HEK293 (cell line): ENCODE data around the gene XAGE2.

ENCODE experiments used
- CTCF ChIA-PET: fragments of 350-600 bp; formaldehyde crosslinking; extraction: SDS; loops from one replicate; lab custom pipeline; 2021; ENCODE audit warnings: antibody characterized with exemption; lab: Yijun Ruan, JAX
- POLR2A ChIA-PET: fragments of 300-600 bp; formaldehyde crosslinking; extraction: SDS; loops from one replicate; lab custom pipeline; 2020; ENCODE audit warnings: antibody characterized with exemption, inconsistent platforms; lab: Yijun Ruan, JAX
- H3K27ac ChIP-seq: fragments of 200-500 bp; sonication (Bioruptor generic); 2 replicates; pipeline ENCODE4 v1.5.1; 2014; ENCODE audit warnings: low read depth, low read length, control low read depth, inconsistent platforms; ENCODE audit errors: extremely low read depth
- H3K36me3 ChIP-seq, 2 experiments: fragments of 200-500 bp in 1 of 2; sonication (Bioruptor generic) in 1 of 2; 1 replicate in 1 of 2; 2 replicates in 1 of 2; pipeline ENCODE4 v1.5.1; 2014 to 2017; ENCODE audit warnings: inconsistent platforms in 2 of 2, low read length in 2 of 2; ENCODE audit not compliant: control insufficient read depth in 2 of 2, insufficient read depth in 1 of 2
- H3K4me1 ChIP-seq: fragments of 200-500 bp; sonication (Bioruptor generic); 2 replicates; pipeline ENCODE4 v1.5.1; 2014; ENCODE audit warnings: mild to moderate bottlenecking, low read length, inconsistent platforms; ENCODE audit not compliant: control insufficient read depth, insufficient read depth
- H3K4me3 ChIP-seq: 2 replicates; pipeline ENCODE4 v1.5.1; 2011; ENCODE audit warnings: low read depth, mild to moderate bottlenecking, control low read depth, low read length, moderate library complexity
- H3K9me3 ChIP-seq: fragments of 200-500 bp; sonication (Bioruptor generic); 2 replicates; pipeline ENCODE4 v1.5.1; 2014; ENCODE audit warnings: low read depth, low read length, inconsistent platforms; ENCODE audit not compliant: control insufficient read depth, insufficient read depth
- EGR2 ChIP-seq: fragments of 450-650 bp; formaldehyde crosslinking; IDR thresholded peaks from 2 replicates; pipeline ENCODE4 v1.5.1; 2016; ENCODE audit warnings: low read depth, missing biosample characterization, missing genetic modification characterization
- GLI4 ChIP-seq: fragments of 450-650 bp; formaldehyde crosslinking; IDR thresholded peaks from 2 replicates; pipeline ENCODE4 v1.5.1; 2016; ENCODE audit warnings: missing biosample characterization, missing genetic modification characterization
- MYNN ChIP-seq: fragments of 450-650 bp; formaldehyde crosslinking; IDR thresholded peaks from 2 replicates; pipeline ENCODE4 v1.5.1; 2016; ENCODE audit warnings: missing biosample characterization, missing genetic modification characterization, borderline replicate concordance
- PATZ1 ChIP-seq: fragments of 450-650 bp; formaldehyde crosslinking; IDR thresholded peaks from 2 replicates; pipeline ENCODE4 v1.5.1; 2016; ENCODE audit warnings: missing biosample characterization, missing genetic modification characterization
- ZBTB10 ChIP-seq: fragments of 450-650 bp; formaldehyde crosslinking; IDR thresholded peaks from 2 replicates; pipeline ENCODE4 v1.5.1; 2016; ENCODE audit warnings: missing biosample characterization, missing genetic modification characterization
- ZFHX2 ChIP-seq: fragments of 450-650 bp; formaldehyde crosslinking; conservative IDR thresholded peaks from 2 replicates; pipeline ENCODE4 v1.5.1; 2016; ENCODE audit warnings: missing biosample characterization, missing genetic modification characterization
- ZNF112 ChIP-seq: fragments of 450-650 bp; formaldehyde crosslinking; IDR thresholded peaks from 2 replicates; pipeline ENCODE4 v1.5.0; 2017; ENCODE audit warnings: missing biosample characterization, missing genetic modification characterization
- ZNF114 ChIP-seq: fragments of 450-650 bp; formaldehyde crosslinking; IDR thresholded peaks from 2 replicates; pipeline ENCODE4 v1.5.0; 2017; ENCODE audit warnings: missing biosample characterization, missing genetic modification characterization
- ZNF18 ChIP-seq: fragments of 450-650 bp; formaldehyde crosslinking; IDR thresholded peaks from 2 replicates; pipeline ENCODE4 v1.5.1; 2016; ENCODE audit warnings: missing biosample characterization, missing genetic modification characterization
- ZNF223 ChIP-seq: fragments of 450-650 bp; formaldehyde crosslinking; IDR thresholded peaks from 2 replicates; pipeline ENCODE4 v1.5.1; 2016; ENCODE audit warnings: missing biosample characterization, missing genetic modification characterization
- ZNF239 ChIP-seq: fragments of 450-650 bp; formaldehyde crosslinking; IDR thresholded peaks from 2 replicates; pipeline ENCODE4 v1.5.1; 2016; ENCODE audit warnings: missing biosample characterization, missing genetic modification characterization
- ZNF423 ChIP-seq: fragments of 450-650 bp; formaldehyde crosslinking; IDR thresholded peaks from 2 replicates; pipeline ENCODE4 v1.5.1; 2016; ENCODE audit warnings: missing biosample characterization, missing genetic modification characterization
- ZNF433 ChIP-seq: fragments of 450-650 bp; formaldehyde crosslinking; IDR thresholded peaks from 2 replicates; pipeline ENCODE4 v1.5.1; 2016; ENCODE audit warnings: missing biosample characterization, missing genetic modification characterization, low read depth
- ZNF639 ChIP-seq: fragments of 450-650 bp; formaldehyde crosslinking; IDR thresholded peaks from 2 replicates; pipeline ENCODE4 v1.5.1; 2016; ENCODE audit warnings: missing biosample characterization, missing genetic modification characterization
- ZNF777 ChIP-seq: fragments of 450-650 bp; formaldehyde crosslinking; IDR thresholded peaks from 2 replicates; pipeline ENCODE4 v1.5.1; 2017; ENCODE audit warnings: missing biosample characterization, missing genetic modification characterization, borderline replicate concordance
- ZNF791 ChIP-seq: fragments of 450-650 bp; formaldehyde crosslinking; IDR thresholded peaks from 2 replicates; pipeline ENCODE4 v1.5.1; 2016; ENCODE audit warnings: missing biosample characterization, missing genetic modification characterization
- ZSCAN18 ChIP-seq: fragments of 450-650 bp; formaldehyde crosslinking; IDR thresholded peaks from 2 replicates; pipeline ENCODE4 v1.5.1; 2016; ENCODE audit warnings: missing biosample characterization, missing genetic modification characterization
- ZXDB ChIP-seq: fragments of 450-650 bp; formaldehyde crosslinking; IDR thresholded peaks from 2 replicates; pipeline ENCODE4 v1.5.1; 2016; ENCODE audit warnings: missing biosample characterization, missing genetic modification characterization
- TF ChIP-seq, protein P1 (sequence below): fragments of 450-650 bp; formaldehyde crosslinking; IDR thresholded peaks from 2 replicates; pipeline ENCODE4 v1.5.1; 2016; ENCODE audit warnings: missing biosample characterization, missing genetic modification characterization

The XAGE2 gene

GRCh38 chrX:52410439-52411394 lies 41.9 kb downstream of the XAGE2 start:
- TF ChIP-seq ZNF777 (tag by site-specific recombination) (no peak), ZNF423 (tag by site-specific recombination) (no peak), EGR2 (tag by site-specific recombination) (no peak), ZFHX2 (no peak), ZSCAN18 (tag by site-specific recombination) (no peak)
- ChIA-PET POLR2A (no interaction called here), CTCF (no interaction called here)

GRCh38 chrX:52415304-52415703 lies 46.5 kb downstream of the XAGE2 start:
- no peaks in the 10 kb centered on the region for H3K36me3 ChIP-seq
- H3K4me3 ChIP-seq, result no peak overlapping the region
- no peaks in the 10 kb centered on the region for H3K4me1 ChIP-seq
- CTCF ChIA-PET, result no interaction called here
- POLR2A ChIA-PET, result no interaction called here
- no peaks in the 10 kb centered on the region for H3K9me3 ChIP-seq
- TF ChIP-seq ZXDB (tag by site-specific recombination), result no peak
- TF ChIP-seq, protein P1, sequence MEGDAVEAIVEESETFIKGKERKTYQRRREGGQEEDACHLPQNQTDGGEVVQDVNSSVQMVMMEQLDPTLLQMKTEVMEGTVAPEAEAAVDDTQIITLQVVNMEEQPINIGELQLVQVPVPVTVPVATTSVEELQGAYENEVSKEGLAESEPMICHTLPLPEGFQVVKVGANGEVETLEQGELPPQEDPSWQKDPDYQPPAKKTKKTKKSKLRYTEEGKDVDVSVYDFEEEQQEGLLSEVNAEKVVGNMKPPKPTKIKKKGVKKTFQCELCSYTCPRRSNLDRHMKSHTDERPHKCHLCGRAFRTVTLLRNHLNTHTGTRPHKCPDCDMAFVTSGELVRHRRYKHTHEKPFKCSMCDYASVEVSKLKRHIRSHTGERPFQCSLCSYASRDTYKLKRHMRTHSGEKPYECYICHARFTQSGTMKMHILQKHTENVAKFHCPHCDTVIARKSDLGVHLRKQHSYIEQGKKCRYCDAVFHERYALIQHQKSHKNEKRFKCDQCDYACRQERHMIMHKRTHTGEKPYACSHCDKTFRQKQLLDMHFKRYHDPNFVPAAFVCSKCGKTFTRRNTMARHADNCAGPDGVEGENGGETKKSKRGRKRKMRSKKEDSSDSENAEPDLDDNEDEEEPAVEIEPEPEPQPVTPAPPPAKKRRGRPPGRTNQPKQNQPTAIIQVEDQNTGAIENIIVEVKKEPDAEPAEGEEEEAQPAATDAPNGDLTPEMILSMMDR (tag by site-specific recombination), result no peak
- no peak for TF ChIP-seq ZNF223 (tag by site-specific recombination)
- TF ChIP-seq ZNF639 (tag by site-specific recombination), result no peak
- TF ChIP-seq ZNF777 (tag by site-specific recombination), result no peak
- no peak for TF ChIP-seq ZBTB10 (tag by site-specific recombination)
- TF ChIP-seq ZNF791 (tag by site-specific recombination), result no peak
- no peak overlapping the region for H3K27ac ChIP-seq

More at GRCh38 chrX:52410439-52411394, 41.9 kb downstream of the XAGE2 start:
- no peaks in the 10 kb centered on the region for H3K9me3 ChIP-seq
- H3K4me3 ChIP-seq, result no peak overlapping the region
- H3K27ac ChIP-seq, result no peak overlapping the region
- no peaks in the 10 kb centered on the region for H3K36me3 ChIP-seq
- H3K4me1 ChIP-seq, result no peaks in the 10 kb centered on the region

GRCh38 chrX:52416816-52417215 lies 48.0 kb downstream of the XAGE2 start:
- POLR2A ChIA-PET, result no interaction called here
- Histone ChIP-seq H3K9me3 (no peaks in the 10 kb centered on the region), H3K36me3 (no peaks in the 10 kb centered on the region), H3K4me3 (no peak overlapping the region), H3K27ac (no peak overlapping the region), H3K4me1 (no peaks in the 10 kb centered on the region)
- CTCF ChIA-PET, result no interaction called here
- TF ChIP-seq ZNF239, result no peak
- TF ChIP-seq ZNF433 (tag by site-specific recombination), result no peak
- no peak for TF ChIP-seq ZNF114
- TF ChIP-seq PATZ1 (tag by site-specific recombination), result no peak
- TF ChIP-seq MYNN (tag by site-specific recombination), result no peak
- no peak for TF ChIP-seq EGR2 (tag by site-specific recombination)
- TF ChIP-seq GLI4 (tag by site-specific recombination), result no peak
- TF ChIP-seq ZNF112 (tag by site-specific recombination), result no peak
- TF ChIP-seq ZNF18 (tag by site-specific recombination), result no peak
